ENCODE measurements around the gene ORAI1. TPM values are rescaled to one million over a fixed set of nuclear protein-coding genes. Genes with fewer than 3 reads are reported as not detected.
A peak's percentile ranks its signal among the peaks of the same experiment; 100 is the strongest.

The ORAI1 gene
- total and polyA plus RNA-seq, 2 of the 13 experiments (the other 11 are each of a cell fraction or from before 2014, with no cell fraction given), result 9.2 to 17.2 TPM

GRCh38 chr12:121626087-121626852 lies at the start of gene ORAI1 (continued):
- TF ChIP-seq HOMEZ (CRISPR knock-in tag; IDR thresholded peaks at IDR 0.05; ENCODE audit: low read depth), result no peak
- no peak for TF ChIP-seq ATF5 (CRISPR knock-in tag; IDR thresholded peaks at IDR 0.05; ENCODE audit: low read depth)
- peak; percentile 39; the same call in 1 of the 2 replicates for TF ChIP-seq ZNF143 (CRISPR knock-in tag; IDR thresholded peaks at IDR 0.05)
- TF ChIP-seq PRDM10 (CRISPR knock-in tag; IDR thresholded peaks at IDR 0.05; ENCODE audit: low read depth), result 0 out of 2 replicates have a peak, but pooled peaks have one; percentile 25
- TF ChIP-seq LBX2 (CRISPR knock-in tag; IDR thresholded peaks at IDR 0.05; ENCODE audit: borderline replicate concordance), result no peak
- no peak for TF ChIP-seq PAX8 (CRISPR knock-in tag; IDR thresholded peaks at IDR 0.05; ENCODE audit: borderline replicate concordance)
- no peak for TF ChIP-seq SYNCRIP (IDR thresholded peaks at IDR 0.05; ENCODE audit: insufficient read depth, low read depth, low read length)
- TF ChIP-seq HCFC1 (IDR thresholded peaks at IDR 0.05; ENCODE audit: low read depth, low read length), result no peak
- TF ChIP-seq ZFP90 (CRISPR knock-in tag; IDR thresholded peaks at IDR 0.05; ENCODE audit: borderline replicate concordance), result peak; percentile 35; the same call in 1 of the 2 replicates
- TF ChIP-seq MAFG (CRISPR knock-in tag; IDR thresholded peaks at IDR 0.05), result no peak
- TF ChIP-seq TBP (CRISPR knock-in tag; IDR thresholded peaks at IDR 0.05), result no peak
- TF ChIP-seq SIX4 (CRISPR knock-in tag; IDR thresholded peaks at IDR 0.05), result no peak
- peak; percentile 92 for TF ChIP-seq USF2 (IDR thresholded peaks at IDR 0.05; ENCODE audit: low read depth, low read length)
- TF ChIP-seq USF2 (CRISPR knock-in tag; IDR thresholded peaks at IDR 0.05; ENCODE audit: borderline replicate concordance), result peak; percentile 86; the same call in 1 of the 2 replicates
- peak; percentile 91 for TF ChIP-seq ZNF768 (CRISPR knock-in tag; IDR thresholded peaks at IDR 0.05)
- no peak for TF ChIP-seq TCF7L2 (IDR thresholded peaks at IDR 0.05; ENCODE audit: low read depth, low read length)
- TF ChIP-seq ZHX1 (CRISPR knock-in tag; IDR thresholded peaks at IDR 0.05; ENCODE audit: low read depth), result no peak
